ENCODE data around the gene ILKAP. TPM values are rescaled to one million over a fixed set of nuclear protein-coding genes. Genes with fewer than 3 reads are reported as not detected.

Gene ILKAP
- total RNA-seq, 1 experiment from 2014 or later, result 55.4 TPM

GRCh38 chr2:238167761-238168160, 35.7 kb downstream of the ILKAP start:
- Mint-ChIP-seq H3K27ac (ENCODE audit: unreplicated experiment) (no peak overlapping the region), H3K4me1 (ENCODE audit: low read depth, unreplicated experiment) (peaks cover 23% of the 10 kb centered on the region)

GRCh38 chr2:238167344-238167715, 36.2 kb downstream of the ILKAP start:
- no peak overlapping the region for H3K4me3 Mint-ChIP-seq (ENCODE audit: low read depth, unreplicated experiment)
- intact Hi-C loops (cut with micrococcal nuclease; ENCODE audit: unreplicated experiment), result no loop called here
- TF ChIP-seq, protein P1, sequence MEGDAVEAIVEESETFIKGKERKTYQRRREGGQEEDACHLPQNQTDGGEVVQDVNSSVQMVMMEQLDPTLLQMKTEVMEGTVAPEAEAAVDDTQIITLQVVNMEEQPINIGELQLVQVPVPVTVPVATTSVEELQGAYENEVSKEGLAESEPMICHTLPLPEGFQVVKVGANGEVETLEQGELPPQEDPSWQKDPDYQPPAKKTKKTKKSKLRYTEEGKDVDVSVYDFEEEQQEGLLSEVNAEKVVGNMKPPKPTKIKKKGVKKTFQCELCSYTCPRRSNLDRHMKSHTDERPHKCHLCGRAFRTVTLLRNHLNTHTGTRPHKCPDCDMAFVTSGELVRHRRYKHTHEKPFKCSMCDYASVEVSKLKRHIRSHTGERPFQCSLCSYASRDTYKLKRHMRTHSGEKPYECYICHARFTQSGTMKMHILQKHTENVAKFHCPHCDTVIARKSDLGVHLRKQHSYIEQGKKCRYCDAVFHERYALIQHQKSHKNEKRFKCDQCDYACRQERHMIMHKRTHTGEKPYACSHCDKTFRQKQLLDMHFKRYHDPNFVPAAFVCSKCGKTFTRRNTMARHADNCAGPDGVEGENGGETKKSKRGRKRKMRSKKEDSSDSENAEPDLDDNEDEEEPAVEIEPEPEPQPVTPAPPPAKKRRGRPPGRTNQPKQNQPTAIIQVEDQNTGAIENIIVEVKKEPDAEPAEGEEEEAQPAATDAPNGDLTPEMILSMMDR (IDR thresholded peaks at IDR 0.05; ENCODE audit: unreplicated experiment), result no peak
- peaks cover 42% of the 10 kb centered on the region for H3K36me3 Mint-ChIP-seq (ENCODE audit: insufficient read depth, unreplicated experiment)
- CTCF ChIA-PET, result no interaction called here
- H3K27ac Mint-ChIP-seq (ENCODE audit: unreplicated experiment), result no peak overlapping the region
- H3K27me3 Mint-ChIP-seq (ENCODE audit: unreplicated experiment), result peaks cover 14% of the 10 kb centered on the region
- peaks cover 23% of the 10 kb centered on the region for H3K4me1 Mint-ChIP-seq (ENCODE audit: low read depth, unreplicated experiment)
- no peak for DNase-seq
- no TSS peak for BruUV-seq (replicated peaks)
- H3K9me3 Mint-ChIP-seq (ENCODE audit: low read depth, unreplicated experiment), result no peaks in the 10 kb centered on the region

More at GRCh38 chr2:238167761-238168160, 35.7 kb downstream of the ILKAP start:
- intact Hi-C loops (cut with micrococcal nuclease; ENCODE audit: unreplicated experiment), result no loop called here
- TF ChIP-seq, protein P1 (IDR thresholded peaks at IDR 0.05; ENCODE audit: unreplicated experiment), result no peak
- H3K9me3 Mint-ChIP-seq (ENCODE audit: low read depth, unreplicated experiment), result no peaks in the 10 kb centered on the region
- no TSS peak for BruUV-seq (replicated peaks)
- DNase-seq, result no peak
- CTCF ChIA-PET, result no interaction called here
- peaks cover 14% of the 10 kb centered on the region for H3K27me3 Mint-ChIP-seq (ENCODE audit: unreplicated experiment)
- H3K36me3 Mint-ChIP-seq (ENCODE audit: insufficient read depth, unreplicated experiment), result peaks cover 45% of the 10 kb centered on the region
- H3K4me3 Mint-ChIP-seq (ENCODE audit: low read depth, unreplicated experiment), result no peak overlapping the region

DNA sequence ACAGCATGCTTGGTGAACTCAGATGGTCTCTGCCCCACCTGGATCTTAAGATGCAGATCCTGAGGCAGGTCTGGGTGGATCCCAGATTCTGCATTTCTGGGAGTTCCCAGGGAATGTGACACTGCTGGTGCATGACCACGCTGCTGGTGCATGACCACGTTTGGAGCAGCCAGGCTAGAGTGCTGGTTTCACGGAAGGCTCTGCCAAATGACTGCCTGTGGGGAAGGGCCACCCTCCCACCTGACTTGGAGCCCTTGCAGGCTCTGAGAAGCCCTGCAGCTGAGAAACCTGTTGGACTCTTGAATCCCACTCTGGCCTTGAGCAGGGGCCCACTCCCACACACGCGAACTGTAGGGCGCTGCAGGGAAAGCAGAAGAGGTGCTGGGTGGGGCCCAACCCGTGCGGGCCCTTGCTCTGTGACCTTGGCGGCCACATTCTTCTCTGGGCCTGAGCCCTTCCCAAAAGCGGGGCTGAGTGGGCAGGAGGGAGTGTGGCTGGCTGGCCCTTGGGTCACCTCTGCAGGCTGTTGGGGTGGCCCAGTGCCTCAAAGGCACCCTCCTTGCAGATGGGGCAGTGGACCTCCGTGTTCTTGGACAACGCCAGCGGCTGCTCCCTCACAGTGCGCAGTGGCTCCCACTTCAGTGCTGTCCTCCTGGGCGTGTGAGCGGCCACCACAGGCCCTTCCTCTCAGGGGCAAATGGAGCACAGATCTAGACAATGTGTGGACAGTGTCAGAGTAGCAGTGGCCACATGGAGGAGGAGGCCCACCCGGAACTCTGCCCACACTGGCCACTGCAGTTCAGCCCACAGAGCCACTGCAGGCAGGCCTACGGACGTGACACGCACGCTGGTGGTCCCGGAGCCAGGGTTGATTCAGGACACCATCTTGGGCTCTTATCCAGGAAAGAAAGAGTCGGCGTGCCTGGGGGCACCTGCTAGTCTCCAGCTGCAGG, 36.8 kb downstream of the ILKAP start:
- no peaks in the 10 kb centered on the region for H3K9me3 Mint-ChIP-seq (ENCODE audit: low read depth, unreplicated experiment)
- peaks cover 35% of the 10 kb centered on the region for H3K36me3 Mint-ChIP-seq (ENCODE audit: insufficient read depth, unreplicated experiment)
- CTCF ChIA-PET, result no interaction called here
- H3K27me3 Mint-ChIP-seq (ENCODE audit: unreplicated experiment), result peaks cover 14% of the 10 kb centered on the region
- no peak overlapping the region for H3K4me3 Mint-ChIP-seq (ENCODE audit: low read depth, unreplicated experiment)
- no TSS peak for BruUV-seq (replicated peaks)
- DNase-seq, result no peak
- intact Hi-C loops (cut with micrococcal nuclease; ENCODE audit: unreplicated experiment), result no loop called here
- H3K27ac Mint-ChIP-seq (ENCODE audit: unreplicated experiment), result no peak overlapping the region
- TF ChIP-seq, protein P1 (IDR thresholded peaks at IDR 0.05; ENCODE audit: unreplicated experiment), result no peak
- H3K4me1 Mint-ChIP-seq (ENCODE audit: low read depth, unreplicated experiment), result peaks cover 23% of the 10 kb centered on the region

- H3K27ac Mint-ChIP-seq (ENCODE audit: unreplicated experiment), result no peak overlapping the region
- no TSS peak for BruUV-seq (replicated peaks)
- CTCF ChIA-PET, result no interaction called here
- DNase-seq, result no peak
- TF ChIP-seq, protein P1 (IDR thresholded peaks at IDR 0.05; ENCODE audit: unreplicated experiment), result no peak
- peaks cover 28% of the 10 kb centered on the region for H3K36me3 Mint-ChIP-seq (ENCODE audit: insufficient read depth, unreplicated experiment)
- no peaks in the 10 kb centered on the region for H3K9me3 Mint-ChIP-seq (ENCODE audit: low read depth, unreplicated experiment)
- peak overlapping the region; percentile 46 for H3K4me3 Mint-ChIP-seq (ENCODE audit: low read depth, unreplicated experiment)
- peaks cover 14% of the 10 kb centered on the region for H3K27me3 Mint-ChIP-seq (ENCODE audit: unreplicated experiment)
- intact Hi-C loops (cut with micrococcal nuclease; ENCODE audit: unreplicated experiment), result no loop called here
- peaks cover 19% of the 10 kb centered on the region for H3K4me1 Mint-ChIP-seq (ENCODE audit: low read depth, unreplicated experiment)
Observed at GRCh38 chr2:238165288-238165921, 38.1 kb downstream of the ILKAP start.
